ENCODE results near the gene SLC27A5.

DNA sequence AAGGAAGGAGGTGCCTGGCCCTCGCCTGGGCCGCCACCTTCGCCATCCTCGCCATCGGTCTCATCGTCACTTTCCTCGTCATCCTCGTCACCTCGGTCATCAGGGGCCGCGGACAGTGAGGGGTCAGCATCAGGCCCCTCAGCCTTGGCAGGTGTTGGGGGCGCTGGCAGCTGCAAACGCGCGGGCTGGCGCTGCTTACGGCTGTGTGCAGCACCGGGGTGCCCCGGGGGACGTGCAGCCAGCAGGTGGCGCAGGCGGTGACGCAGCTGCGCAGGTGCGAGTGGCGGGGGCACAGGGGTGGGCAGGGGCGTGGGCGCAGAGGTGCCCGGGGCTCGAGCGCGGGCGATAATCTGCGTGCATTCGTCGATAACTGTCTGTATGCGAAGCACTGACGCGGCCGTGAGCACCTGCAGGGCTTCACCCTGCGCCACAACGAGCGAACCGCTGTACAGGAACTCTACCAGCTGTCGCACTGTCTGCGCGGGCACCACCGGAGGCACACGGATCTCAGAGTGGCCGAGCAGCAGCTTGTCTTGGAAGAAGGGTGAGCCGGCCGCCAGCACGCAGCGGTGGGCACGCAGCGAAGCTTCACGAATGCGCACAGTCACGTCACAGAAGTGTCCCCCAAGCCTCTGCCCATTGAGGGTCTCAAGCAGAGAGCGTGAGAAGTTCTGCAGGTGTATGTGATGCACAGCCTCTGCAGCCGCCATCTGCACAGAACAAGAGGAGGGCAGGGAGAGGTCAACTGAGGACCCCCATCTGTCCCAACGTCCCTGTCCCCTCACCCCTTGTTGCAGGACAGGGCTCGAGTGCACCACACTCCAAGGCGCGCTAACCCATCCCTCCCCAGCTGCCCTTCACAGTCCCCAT, 5.4 kb upstream of the SLC27A5 start:
- TF ChIP-seq ZNF274 (IDR thresholded peaks at IDR 0.05; ENCODE audit: low read depth, low read length), result no peak
- no peak for TF ChIP-seq SUZ12 (IDR thresholded peaks at IDR 0.05; ENCODE audit: extremely low read depth, insufficient read depth, insufficient read length)
- no peak for TF ChIP-seq YY1 (IDR thresholded peaks at IDR 0.05; ENCODE audit: insufficient read depth, insufficient read length)

All from NT2/D1 (cell line).